ENCODE data around the gene PRDM2. TPM values are rescaled to one million over a fixed set of nuclear protein-coding genes. Genes with fewer than 3 reads are reported as not detected.

Gene PRDM2
- total and polyA plus RNA-seq, 2 of the 13 experiments (the other 11 are each of a cell fraction or from before 2014, with no cell fraction given): 4.0 to 6.5 TPM

- no peak overlapping the region for H3K27ac ChIP-seq (ENCODE audit: extremely low read length, insufficient read depth, low read length)
- peaks cover 8% of the 10 kb centered on the region for H3K4me1 ChIP-seq (ENCODE audit: insufficient read depth, low read length)
- POLR2A ChIA-PET: no interaction called here
- peaks cover 1 to 5% of the 10 kb centered on the region in 2 experiments; a peak in 2 of 5 replicates for H3K27me3 ChIP-seq (ENCODE audit: control insufficient read depth in 1 of 2, insufficient read depth in 2 of 2, low read length in 2 of 2)
- H3K79me2 ChIP-seq (ENCODE audit: insufficient read depth, low read length): no peaks in the 10 kb centered on the region
- ATAC-seq (no peak), FAIRE-seq (no peak), DNase-seq (ENCODE audit: low spot score) (no peak)
- H4K20me1 ChIP-seq (ENCODE audit: insufficient read depth, low read length): no peaks in the 10 kb centered on the region
- TF ChIP-seq ZNF576 (CRISPR knock-in tag; IDR thresholded peaks at IDR 0.05) (no peak), ZMAT5 (CRISPR knock-in tag; IDR thresholded peaks at IDR 0.05; ENCODE audit: borderline replicate concordance, low read depth) (no peak), RFXAP (CRISPR knock-in tag; IDR thresholded peaks at IDR 0.05; ENCODE audit: borderline replicate concordance) (no peak), GABPB1 (CRISPR knock-in tag; IDR thresholded peaks at IDR 0.05) (no peak), CTCF (CRISPR knock-in tag; IDR thresholded peaks at IDR 0.05) (no peak), ZNF18 (CRISPR knock-in tag; IDR thresholded peaks at IDR 0.05; ENCODE audit: insufficient replicate concordance) (no peak), ZNF33A (CRISPR knock-in tag; IDR thresholded peaks at IDR 0.05; ENCODE audit: borderline replicate concordance) (no peak), ARID2 (CRISPR knock-in tag; IDR thresholded peaks at IDR 0.05; ENCODE audit: borderline replicate concordance) (no peak)
- no peak overlapping the region for H3K4me2 ChIP-seq (ENCODE audit: low read depth, low read length)
- in situ Hi-C loops (cut with HindIII; ENCODE audit: extremely low pct_ligation_motif_present, low pct_unique_long_range_greater_than_20kb) (loop anchor here (5.0 kb wide), 1 partner anchor 132 kb away; no protein-coding TSS in a partner anchor), intact Hi-C loops (cut with micrococcal nuclease; ENCODE audit: unreplicated experiment) (no loop called here)
- H3K9me3 ChIP-seq (ENCODE audit: low read length): no peaks in the 10 kb centered on the region
- WGBS (ENCODE audit: low lambda C conversion rate): 85% methylated on average over 4 of the region's 4 CpGs
- no peak overlapping the region for H2AFZ ChIP-seq (ENCODE audit: low read length)
- CTCF ChIA-PET (ENCODE audit: low intra/inter-chr PET ratio, low total read pairs): no interaction called here
- H3K36me3 ChIP-seq (replicated peaks in 1 of 2; ENCODE audit: control insufficient read depth in 1 of 2, insufficient read depth in 2 of 2, low read length in 2 of 2): no peaks in the 10 kb centered on the region
- no TSS peak for BruUV-seq (replicated peaks)
- H3K9ac ChIP-seq (ENCODE audit: insufficient read depth, low read depth, low read length): no peak overlapping the region
- H3K4me3 ChIP-seq (replicated peaks in 1 of 3; ENCODE audit: insufficient read depth in 1 of 3, low read depth in 2 of 3, low read length in 3 of 3): no peak overlapping the region
Measured at GRCh38 chr1:13825033-13825432, 125.0 kb downstream of the PRDM2 start.

Data from HepG2 (cell line).